NCI-H2171 treated with DMSO at 0.1 percent for 48 hours (cell line): ENCODE data around the gene ALG2.
A peak's percentile ranks its signal among the peaks of the same experiment; 100 is the strongest.
"Not testable (repeated sequence)": the region's sequence is repeated elsewhere in the genome, so short reads cannot be mapped to it uniquely, and the experiment has no call there.

Source experiments
- DNase-seq: peaks from one replicate; lab custom pipeline; 2025; lab: John Stamatoyannopoulos, UW

ALG2 gene

GRCh38 chr9:99237849-99238248, 16.1 kb upstream of the ALG2 start:
- not testable (repeated sequence) for DNase-seq

- no peak for DNase-seq
These were observed 15.6 kb upstream of the ALG2 start for GRCh38 chr9:99237356-99237755.

- no peak for DNase-seq
These were observed 14.3 kb upstream of the ALG2 start for GRCh38 chr9:99235926-99236634.

- no peak for DNase-seq
These were observed 13.3 kb upstream of the ALG2 start for GRCh38 chr9:99235069-99235468.

- DNase-seq: no peak
These were observed 12.9 kb upstream of the ALG2 start for GRCh38 chr9:99234618-99235017.

GRCh38 chr9:99231711-99232110, 10.0 kb upstream of the ALG2 start:
- no peak for DNase-seq

GRCh38 chr9:99230206-99230605, 8.5 kb upstream of the ALG2 start:
- DNase-seq: no peak

GRCh38 chr9:99226054-99226453, 4.3 kb upstream of the ALG2 start:
- no peak for DNase-seq

- no peak for DNase-seq
These were observed 2.7 kb upstream of the ALG2 start for GRCh38 chr9:99224445-99224844.

- DNase-seq: peak; percentile 41
These were observed 901 bp upstream of the ALG2 start for GRCh38 chr9:99222416-99223270.

- DNase-seq: no peak
These were observed 499 bp downstream of the ALG2 start for GRCh38 chr9:99221266-99221620.

GRCh38 chr9:99220011-99220410, 1.7 kb downstream of the ALG2 start:
- no peak for DNase-seq

- DNase-seq: no peak
These were observed 5.7 kb downstream of the ALG2 start for GRCh38 chr9:99216073-99216472.

- no peak for DNase-seq
These were observed 8.5 kb downstream of the ALG2 start for GRCh38 chr9:99213197-99213596.

GRCh38 chr9:99211746-99212145, 10.0 kb downstream of the ALG2 start:
- no peak for DNase-seq

GRCh38 chr9:99210572-99210971, 11.2 kb downstream of the ALG2 start:
- DNase-seq: no peak

- DNase-seq: peak; percentile 83
These were observed 20.1 kb downstream of the ALG2 start for GRCh38 chr9:99201603-99202002.

- peak; percentile 100 for DNase-seq
These were observed 21.7 kb downstream of the ALG2 start for GRCh38 chr9:99199938-99200539.

- no peak for DNase-seq
These were observed 23.8 kb downstream of the ALG2 start for GRCh38 chr9:99197987-99198386.

GRCh38 chr9:99197124-99197630, 24.6 kb downstream of the ALG2 start:
- peak; percentile 33 for DNase-seq

GRCh38 chr9:99196484-99196883, 25.3 kb downstream of the ALG2 start:
- DNase-seq: not testable (repeated sequence)

GRCh38 chr9:99193466-99193821, 28.3 kb downstream of the ALG2 start:
- no peak for DNase-seq
